Activated CD4-positive, alpha-beta T cell treated with anti-CD3 and anti-CD28 coated beads, Interleukin-2, Interleukin-6, amounts not matched to agents 100 ng/mL and 50 ng/mL, durations not matched to agents 16 hours and 8 hours (primary cell): Measurements from ENCODE around the gene FICD.

Source experiments
- DNase-seq: peaks from one replicate; pipeline ENCODE4 v3.0.0-alpha.2; 2020

FICD gene

DNA sequence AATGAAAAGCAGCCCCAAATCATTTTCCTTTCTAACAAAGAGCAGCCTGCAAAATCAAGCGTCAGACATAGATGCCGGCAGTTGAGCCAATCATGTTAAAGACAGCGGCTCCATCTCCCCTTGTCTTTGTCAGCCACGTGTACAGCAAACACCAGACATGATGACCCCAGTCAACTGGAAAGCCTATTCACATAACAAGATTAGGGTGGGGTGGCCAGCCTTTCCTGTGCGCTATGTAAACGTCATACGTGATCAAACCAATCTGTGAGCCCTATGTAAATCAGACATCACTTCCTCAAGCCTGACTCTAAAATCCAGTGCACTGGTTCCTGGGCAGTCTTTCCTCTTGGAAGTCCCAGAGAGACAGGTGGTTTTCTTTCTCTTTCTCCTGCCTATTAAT lies 9.9 kb upstream of the FICD start:
- no peak for DNase-seq

DNA sequence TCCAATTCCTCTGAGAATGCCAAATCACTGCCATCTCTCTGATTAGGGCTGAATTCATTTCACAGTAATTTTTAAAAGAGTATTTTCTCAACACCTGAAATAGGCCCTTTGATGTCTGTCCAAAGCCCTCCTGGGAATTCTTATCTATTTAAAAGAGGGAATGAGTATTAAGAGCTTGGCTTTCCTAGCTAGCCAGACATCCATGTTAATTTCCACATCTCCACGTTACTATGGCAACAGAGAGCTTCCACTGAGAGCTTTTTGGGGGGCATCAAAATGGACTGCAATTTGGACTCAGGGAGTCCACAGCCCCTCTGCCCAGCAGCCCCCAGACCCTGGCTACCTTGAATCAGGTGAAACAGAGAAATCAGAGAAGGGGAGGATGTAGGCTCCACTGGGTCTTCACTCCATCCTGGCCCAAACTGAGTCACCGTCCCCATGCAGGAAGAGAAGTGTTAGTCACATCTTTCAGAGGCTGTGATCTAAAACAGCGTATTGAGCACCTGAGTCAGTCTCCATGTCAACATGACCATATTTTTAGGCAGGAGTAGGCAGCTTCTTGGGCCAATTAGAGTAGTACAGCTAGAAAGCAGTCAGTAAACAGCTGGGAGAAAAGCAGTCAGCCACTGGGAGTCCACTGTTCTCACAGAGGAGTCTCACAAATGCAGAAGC lies 7.0 kb upstream of the FICD start:
- DNase-seq, result peak; percentile 46

DNA sequence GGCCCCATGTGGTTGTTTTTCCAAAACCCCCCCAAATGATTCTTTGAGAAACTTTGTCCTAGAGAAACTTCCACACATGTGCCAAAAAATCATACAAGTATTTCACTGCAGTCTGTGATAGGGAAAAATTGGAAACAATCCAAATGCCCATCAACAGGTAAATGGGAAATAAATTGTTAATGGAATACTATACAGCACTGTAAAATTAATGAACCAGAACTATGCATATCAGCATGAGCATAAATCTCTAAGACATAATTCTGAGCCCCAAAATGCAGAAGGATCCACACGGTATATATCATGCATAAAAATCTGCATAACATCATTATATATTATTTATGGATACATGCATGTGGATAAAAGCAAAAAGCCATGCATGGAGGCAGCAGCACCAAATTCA lies 5.3 kb upstream of the FICD start:
- no peak for DNase-seq

DNA sequence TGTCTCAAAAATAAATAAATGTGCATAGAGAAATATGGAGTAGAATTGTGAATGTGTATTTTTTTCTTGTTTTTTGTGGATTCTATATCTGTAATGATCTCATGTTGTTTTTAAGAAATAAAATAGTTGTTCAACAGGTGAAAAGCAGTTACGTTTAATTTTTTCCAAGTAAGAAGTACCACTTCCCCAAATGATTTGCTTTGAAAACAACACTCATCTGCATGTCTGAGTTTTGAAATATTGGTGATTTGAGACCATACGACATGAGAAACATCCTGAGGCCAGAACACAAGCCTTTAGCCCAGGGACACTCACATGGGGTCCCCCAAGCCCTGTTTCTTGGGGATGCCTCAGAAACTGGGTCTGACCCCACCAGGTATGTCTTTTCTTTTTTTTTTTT lies 4.2 kb upstream of the FICD start:
- no peak for DNase-seq

DNA sequence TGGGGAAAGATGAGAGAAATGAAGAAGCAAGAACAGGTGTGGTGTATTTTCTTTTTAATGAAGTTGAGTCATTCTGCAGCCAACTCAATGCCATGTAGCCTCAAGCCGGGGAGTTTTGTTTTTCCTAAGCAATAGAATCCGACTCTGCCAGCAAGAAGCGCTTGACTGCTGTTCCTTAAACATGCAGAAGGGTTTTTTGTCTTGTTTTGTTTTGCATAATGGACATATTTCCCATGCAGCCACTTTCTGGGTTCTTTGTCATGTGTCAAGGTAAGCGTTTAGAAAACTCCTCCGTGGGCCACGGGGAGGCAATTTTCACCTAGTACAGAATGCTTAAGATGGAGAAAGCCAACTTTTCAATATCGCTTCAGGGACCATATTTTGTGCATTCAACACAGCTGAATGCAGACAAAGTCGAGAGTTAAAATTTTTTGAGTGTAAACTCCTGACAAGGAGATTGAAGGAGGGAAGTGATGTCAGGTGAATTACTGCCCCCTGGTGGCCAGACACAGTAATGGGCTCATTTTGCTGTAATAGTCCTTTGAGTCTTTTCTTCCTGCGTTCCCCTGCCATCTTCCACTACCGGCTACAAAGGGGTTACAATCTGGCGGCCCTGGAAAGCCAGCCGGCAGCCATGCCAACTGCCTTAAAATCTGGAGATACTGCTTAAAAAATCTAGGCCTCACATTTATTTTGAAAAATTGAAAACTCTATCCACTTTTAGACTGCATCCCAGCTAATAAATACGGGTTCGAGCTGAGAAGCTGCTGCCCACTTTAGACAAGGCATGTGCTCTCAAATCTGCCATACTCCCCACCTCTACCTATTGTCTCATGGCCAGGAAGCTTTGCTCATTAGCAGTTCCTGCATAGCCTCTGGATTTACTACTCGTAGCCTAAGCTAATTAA lies 3.2 kb upstream of the FICD start:
- DNase-seq, result peak; percentile 81

DNA sequence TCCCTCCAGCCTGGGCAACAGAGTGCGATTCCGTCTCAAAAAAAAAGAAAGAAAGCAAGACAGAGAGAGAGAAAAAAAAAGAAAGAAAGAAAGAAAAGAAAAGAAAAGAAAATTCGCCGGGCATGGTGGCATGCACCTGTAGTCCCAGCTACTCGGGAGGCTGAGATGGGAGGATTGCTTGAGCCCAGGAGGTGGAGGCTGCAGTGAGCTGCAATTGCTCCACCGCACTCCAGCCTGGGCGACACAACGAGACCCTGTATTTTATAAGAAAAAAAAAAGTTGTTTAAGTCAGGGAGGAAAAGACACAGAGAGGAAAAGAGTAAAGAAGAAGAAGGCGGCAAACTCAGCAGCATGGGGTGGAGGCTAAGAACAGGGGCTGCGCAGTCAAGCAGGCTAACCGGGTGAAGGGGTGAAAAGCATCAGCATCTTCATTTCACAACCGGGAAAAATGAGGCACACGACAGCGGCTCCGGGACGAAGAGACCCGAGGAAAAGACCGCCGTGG lies 557 bp upstream of the FICD start:
- DNase-seq, result no peak

DNA sequence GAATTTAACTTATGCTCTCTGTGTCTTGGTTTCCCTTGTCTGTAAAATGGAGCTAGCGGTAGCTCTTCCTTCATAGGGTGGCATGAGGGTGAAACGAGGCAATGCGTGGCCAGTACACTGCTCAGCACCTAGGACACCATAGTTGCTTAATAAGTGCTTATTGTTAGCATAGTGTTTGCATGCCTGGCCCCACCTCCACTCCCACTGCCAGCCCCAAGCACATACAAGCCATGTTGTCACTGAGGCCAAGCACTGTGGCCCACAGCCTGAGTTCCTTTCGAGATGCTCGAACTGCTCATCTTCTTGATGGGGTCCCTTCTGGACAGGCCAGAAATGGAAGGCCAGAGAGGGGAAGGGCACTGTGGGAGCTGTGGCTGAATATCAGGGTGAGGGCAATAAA lies 839 bp downstream of the FICD start:
- no peak for DNase-seq

DNA sequence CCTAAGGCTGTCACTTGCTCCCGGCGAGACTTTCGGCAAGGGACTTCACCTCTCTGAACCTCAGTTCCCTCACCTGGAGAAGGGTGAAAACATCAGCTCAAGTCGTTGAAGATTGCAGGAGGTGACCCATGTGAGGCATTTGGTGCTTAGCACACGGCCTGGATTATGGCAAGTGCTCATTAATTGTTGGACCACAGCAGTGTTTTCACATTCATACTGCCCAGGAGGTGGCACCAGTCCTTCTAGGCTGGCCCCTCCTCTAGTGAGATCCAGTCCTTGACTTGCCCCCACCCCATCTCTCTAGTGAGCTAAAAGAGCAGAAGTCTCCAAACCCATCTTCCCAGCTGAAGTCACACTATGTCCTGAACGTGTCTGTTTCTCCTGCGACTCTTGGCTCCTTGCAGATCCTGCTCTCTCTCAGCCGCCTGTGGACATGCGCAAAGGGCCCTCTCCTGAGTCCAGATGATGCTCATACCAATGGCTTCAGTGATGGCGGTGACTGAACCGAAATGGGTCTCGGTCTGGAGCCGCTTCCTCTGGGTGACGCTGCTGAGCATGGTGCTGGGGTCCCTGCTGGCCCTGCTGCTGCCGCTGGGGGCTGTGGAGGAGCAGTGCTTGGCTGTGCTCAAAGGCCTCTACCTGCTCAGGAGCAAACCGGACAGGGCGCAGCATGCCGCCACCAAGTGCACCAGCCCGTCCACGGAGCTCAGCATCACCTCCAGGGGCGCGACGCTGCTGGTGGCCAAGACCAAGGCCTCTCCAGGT lies 1.6 kb downstream of the FICD start:
- DNase-seq, result no peak

DNA sequence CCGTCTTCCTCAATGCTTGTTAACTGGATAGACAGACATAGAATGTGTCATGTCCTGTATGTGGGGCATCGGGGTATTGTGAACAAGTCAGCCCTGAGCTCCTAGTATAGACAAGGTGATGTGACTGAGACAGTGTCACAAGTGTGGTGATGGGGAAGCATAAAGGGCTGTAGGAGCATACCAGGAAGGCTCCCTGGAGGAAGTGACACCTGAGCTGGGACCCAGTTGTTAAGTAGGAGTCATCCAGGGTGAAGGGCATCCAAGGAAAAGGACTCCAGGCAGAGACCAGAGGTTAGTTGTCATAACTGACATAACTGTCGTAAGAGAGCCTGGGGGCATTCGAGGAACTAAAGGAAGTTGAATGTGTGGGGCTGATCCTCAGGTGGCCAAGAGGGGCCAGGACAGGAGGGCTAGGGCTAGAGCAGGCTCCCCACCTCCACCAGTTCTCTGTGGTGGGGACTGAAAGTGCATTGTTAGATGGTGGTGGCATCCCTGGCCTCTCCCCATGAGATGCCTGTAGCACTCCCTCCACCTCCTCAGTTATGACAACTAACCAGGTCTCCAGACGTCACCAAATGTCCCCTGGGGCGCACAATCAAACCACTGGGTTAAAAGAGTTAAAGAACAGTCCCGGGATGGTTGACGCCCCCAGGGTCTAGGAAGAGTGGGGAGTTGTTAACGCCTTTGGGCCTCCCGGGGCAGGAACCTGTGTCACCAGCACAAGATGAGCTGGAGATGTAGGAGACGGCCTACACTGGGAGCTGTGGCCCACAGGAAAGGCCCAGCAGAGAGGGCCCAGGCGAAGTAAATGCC lies 2.4 kb downstream of the FICD start:
- no peak for DNase-seq

DNA sequence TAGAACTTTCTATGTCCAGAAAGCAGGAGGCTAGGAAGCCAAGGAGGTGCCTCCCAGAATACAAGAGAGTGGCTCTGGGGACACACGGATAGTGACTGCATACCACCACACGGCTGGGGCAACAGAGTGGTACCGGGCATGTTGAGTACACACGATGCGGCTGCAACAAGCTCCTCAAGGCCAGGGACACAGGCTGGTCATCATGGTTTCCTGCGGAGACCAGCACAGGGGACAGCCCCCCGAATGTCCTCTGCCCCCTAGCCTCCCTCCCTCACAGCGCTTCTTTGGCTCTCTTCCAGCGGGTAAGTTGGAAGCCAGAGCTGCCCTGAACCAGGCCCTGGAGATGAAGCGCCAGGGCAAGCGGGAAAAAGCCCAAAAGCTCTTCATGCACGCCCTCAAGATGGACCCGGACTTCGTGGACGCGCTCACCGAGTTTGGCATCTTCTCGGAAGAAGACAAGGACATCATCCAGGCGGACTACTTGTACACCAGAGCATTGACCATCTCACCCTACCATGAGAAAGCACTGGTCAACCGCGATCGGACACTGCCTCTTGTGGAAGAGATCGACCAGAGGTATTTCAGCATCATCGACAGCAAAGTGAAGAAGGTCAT lies 3.1 kb downstream of the FICD start:
- DNase-seq, result no peak

DNA sequence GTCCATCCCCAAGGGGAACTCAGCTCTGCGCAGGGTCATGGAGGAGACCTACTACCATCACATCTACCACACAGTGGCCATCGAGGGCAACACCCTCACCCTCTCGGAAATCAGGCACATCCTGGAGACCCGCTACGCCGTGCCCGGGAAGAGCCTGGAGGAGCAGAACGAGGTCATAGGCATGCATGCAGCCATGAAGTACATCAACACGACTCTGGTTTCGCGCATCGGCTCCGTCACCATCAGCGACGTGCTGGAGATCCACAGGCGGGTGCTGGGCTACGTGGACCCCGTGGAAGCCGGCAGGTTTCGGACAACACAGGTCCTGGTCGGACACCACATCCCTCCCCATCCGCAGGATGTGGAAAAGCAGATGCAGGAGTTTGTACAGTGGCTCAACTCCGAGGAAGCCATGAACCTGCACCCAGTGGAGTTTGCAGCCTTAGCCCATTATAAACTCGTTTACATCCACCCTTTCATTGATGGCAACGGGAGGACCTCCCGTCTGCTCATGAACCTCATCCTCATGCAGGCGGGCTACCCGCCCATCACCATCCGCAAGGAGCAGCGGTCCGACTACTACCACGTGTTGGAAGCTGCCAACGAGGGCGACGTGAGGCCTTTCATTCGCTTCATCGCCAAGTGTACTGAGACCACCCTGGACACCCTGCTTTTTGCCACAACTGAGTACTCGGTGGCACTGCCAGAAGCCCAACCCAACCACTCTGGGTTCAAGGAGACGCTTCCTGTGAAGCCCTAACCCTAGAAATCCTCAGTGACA lies 3.8 kb downstream of the FICD start:
- no peak for DNase-seq

DNA sequence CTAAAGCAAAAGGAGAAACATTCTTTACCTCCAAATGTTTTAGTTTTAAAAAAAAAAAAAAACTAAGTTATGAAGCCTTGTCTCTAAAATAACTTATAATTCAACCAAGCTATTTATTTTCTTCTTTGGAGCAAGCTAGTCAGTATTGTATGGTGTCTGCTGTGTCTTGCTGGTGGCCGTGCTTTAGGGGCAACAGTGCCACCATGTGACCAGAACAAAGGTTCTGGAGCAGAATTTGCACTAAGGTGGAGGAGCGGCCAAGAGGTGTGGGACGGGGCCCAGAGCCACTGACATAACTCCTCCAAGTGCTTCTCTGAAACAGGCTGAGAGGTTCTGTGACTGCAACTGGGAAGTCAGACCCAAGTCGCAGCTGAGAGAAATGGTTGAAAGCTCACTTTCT lies 4.5 kb downstream of the FICD start:
- no peak for DNase-seq

DNA sequence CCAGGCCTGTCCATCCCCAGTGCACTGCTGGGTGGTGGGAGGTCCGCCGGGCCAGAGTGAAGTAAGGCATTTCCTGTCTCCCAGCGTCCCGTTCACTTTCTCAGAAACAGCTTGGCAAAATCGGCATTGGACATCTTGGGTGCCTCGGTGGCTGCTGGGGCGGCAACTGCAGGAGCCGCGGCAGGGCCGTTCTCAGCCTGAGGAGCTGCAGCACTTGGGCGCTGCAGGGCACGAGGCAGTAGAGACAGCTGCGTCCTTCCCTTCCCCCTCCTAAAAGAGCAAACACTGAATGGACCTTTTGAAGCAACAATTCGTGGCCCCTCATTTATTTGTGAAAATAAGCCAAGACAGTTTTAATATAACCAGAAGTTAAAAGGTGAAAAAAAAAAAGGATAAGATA lies 8.3 kb downstream of the FICD start:
- DNase-seq, result no peak

DNA sequence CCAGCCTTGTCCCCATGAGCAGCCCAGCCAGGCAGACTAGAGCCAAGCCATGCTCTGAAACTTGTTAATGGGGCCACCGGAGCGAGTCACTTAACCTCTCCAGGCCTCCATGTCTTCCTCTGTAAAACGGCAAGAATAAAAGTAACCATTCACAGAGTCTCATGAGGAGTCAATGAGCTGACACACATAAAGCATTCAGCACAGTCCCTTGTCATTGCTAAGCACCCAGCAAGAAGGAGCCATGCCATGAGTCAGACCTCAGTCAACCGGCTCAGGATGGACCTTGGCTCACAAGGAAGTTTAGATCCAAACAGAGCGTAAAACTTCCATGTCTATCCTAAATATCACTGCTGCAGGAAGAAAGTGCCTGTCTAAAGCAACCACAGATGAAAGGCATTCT lies 10.6 kb downstream of the FICD start:
- DNase-seq, result no peak

DNA sequence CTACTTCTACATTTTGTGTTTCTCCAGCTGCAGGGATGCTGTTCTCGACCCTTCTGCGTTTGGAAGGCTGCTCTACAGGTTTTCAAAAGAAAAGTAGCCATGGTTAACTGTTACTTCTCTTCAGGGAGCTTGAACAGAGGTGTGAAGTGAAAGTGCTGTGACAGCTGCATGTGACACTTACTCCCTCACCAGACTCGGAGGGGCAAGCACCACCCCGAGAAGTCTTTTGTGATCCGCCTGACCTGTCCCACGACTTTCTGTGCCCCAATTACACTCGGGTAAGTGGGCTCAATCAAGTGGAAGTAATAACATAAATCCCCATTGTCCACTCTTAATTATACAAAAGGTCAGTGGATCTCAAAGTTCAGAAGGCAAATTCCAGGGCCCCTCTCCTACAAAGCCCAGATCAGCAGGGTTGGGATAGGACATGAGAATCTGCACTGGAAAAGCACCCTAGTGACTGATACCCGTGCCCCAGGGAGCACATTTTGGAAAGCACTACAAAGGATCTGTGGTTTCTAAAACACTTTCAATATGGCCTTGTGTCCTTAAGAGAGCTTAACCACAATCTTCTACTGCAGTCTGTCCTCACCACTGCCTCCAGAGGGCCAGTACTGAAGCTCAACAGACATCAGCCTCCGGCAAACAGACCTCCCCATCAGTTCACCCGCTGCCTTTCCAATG lies 11.5 kb downstream of the FICD start:
- no peak for DNase-seq

DNA sequence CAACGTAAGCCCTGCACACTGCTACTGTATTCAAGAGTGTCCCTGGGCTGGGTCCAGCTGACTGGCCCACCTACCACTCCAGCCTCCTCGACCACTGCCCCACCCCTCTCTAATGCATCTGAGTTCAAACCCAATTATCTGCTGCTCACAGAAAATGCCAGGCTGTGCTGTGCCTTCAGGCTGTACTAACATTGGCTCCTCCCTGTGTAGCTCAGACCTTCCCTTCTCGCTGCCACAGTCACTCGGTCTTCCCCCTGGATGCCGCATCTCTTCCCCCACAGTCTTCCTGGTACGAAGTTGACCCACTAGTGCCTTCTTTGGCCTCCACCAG lies 12.1 kb downstream of the FICD start:
- no peak for DNase-seq

DNA sequence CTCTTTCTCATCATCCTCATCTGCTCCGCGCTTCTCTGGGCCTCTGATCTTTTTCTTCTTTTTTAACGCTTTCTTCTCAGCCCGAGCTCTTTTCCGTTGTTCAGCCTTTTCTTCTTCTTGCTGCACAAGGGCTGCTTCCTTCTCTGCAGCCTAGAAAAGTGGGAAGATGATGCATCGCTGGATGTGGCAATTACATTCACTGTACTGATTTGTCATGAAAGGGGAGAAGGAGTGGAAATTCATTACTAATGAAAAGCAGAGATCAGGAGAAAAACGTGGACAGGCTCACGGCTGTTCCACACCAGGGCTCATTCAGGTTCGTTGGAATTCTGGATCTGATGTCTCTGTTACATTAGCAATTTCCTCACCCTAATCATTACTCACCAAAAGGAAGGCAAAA lies 15.1 kb downstream of the FICD start:
- DNase-seq, result no peak

DNA sequence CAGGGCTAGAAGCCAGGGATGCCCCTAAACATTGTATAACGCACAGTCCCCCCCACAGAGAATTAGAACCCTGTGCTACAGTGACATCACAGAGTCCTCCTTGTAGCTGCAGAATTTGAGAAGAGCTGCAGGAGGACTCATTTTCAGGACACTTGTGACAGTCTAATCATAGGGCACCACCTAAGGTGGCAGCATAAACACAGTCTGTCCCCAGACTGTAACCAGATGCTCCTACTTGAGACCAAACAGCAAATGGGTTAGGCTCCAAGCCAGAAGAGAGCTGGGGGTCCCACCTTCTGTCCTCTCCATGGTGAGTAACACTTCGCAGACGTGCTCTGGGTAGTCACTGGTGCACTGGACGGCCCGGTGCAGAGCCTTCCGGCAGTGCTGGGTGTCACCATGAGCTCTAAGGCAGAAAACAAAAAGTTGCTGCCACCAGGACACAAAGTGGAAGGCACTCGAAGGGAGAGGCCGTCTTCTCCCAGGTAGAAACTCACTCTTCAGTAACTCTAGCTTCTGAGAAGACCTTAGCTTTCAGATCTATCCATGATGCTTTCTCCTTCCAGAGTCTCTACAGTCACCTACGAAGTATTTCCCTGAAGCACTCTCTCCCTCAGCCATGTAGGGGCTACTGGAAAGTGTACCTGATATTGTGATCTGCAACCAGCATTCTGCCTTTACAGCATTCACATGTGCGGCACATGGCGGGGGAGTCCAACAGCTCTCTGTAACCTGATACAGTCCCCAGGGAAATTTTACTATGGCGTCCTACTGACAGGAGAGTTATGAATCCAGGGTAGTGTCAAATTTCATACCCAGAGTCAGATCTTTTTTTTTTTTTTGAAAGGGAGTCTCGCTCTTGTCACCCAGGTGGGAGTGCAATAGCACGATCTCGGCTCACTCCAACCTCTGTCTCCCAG lies 17.1 kb downstream of the FICD start:
- no peak for DNase-seq

DNA sequence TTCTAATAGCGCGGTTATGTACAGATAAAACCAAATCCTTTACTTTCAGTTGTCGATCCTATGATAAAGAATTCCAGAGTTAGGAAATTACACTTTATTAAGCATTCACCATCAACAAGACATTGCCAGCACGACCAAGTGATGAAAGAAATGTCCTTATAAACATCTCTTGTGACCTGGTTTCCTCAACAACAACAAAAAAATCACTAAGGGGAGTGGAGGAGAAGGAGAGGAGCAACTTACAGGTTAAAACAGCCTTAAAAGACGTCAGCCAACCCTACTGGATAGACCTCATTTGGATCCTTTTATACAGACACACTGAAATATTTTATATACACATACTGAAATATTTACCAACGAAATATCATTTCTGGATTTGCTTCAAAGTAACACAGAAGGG lies 23.1 kb downstream of the FICD start:
- no peak for DNase-seq
